ENCODE measurements around the gene TRIAP1.

TRIAP1 gene

DNA sequence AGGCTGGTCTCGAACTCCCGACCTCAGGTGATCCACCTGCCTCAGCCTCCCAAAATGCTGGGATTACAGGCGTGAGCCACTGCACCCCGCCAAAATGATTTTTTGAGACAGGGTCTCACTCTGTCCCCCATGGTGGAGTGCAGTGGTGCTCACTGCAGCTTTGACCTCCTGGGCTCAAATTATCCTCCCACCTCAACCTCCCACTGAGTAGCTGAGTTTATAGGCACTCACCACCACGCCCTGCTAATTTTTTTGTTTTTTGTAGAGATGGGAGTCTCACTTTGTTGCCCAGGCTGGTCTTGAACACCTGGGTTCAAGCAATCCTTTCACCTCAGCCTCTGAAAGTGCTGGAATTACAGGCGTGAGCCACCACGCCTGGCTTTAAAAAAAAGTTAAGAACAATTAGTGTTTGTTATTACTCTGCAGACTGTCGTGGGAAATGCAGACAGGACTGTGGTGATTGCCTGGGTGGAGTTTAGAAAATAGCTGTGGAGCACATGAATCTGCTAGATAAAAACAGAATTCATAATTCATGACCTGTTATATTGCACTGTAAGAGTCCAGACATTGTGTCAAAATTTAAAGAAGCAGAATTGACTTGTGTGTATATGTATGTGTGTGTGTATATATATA lies 17.5 kb downstream of the TRIAP1 start:
- DNase-seq (ENCODE audit: low read depth) = no peak

GRCh38 chr12:120425797-120426196 lies 20.4 kb downstream of the TRIAP1 start:
- no peak overlapping the region for H3K4me3 ChIP-seq (ENCODE audit: low read depth, low read length)
- no peak for DNase-seq (ENCODE audit: low read depth)
- no peak for TF ChIP-seq POLR2A (IDR thresholded peaks at IDR 0.05; ENCODE audit: extremely low read depth, insufficient read length)
- TF ChIP-seq MYC (IDR thresholded peaks at IDR 0.05; ENCODE audit: low read depth, low read length) = no peak
- TF ChIP-seq MAX (IDR thresholded peaks at IDR 0.05; ENCODE audit: low read depth, low read length) = no peak
- TF ChIP-seq, protein P1, sequence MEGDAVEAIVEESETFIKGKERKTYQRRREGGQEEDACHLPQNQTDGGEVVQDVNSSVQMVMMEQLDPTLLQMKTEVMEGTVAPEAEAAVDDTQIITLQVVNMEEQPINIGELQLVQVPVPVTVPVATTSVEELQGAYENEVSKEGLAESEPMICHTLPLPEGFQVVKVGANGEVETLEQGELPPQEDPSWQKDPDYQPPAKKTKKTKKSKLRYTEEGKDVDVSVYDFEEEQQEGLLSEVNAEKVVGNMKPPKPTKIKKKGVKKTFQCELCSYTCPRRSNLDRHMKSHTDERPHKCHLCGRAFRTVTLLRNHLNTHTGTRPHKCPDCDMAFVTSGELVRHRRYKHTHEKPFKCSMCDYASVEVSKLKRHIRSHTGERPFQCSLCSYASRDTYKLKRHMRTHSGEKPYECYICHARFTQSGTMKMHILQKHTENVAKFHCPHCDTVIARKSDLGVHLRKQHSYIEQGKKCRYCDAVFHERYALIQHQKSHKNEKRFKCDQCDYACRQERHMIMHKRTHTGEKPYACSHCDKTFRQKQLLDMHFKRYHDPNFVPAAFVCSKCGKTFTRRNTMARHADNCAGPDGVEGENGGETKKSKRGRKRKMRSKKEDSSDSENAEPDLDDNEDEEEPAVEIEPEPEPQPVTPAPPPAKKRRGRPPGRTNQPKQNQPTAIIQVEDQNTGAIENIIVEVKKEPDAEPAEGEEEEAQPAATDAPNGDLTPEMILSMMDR (IDR thresholded peaks at IDR 0.05; ENCODE audit: low read depth, low read length) = no peak

More for the DNA sequence above, 17.5 kb downstream of the TRIAP1 start:
- H3K4me3 ChIP-seq (ENCODE audit: low read depth, low read length) = no peak overlapping the region
- TF ChIP-seq MAX (IDR thresholded peaks at IDR 0.05; ENCODE audit: low read depth, low read length) (no peak), POLR2A (IDR thresholded peaks at IDR 0.05; ENCODE audit: extremely low read depth, insufficient read length) (no peak), MYC (IDR thresholded peaks at IDR 0.05; ENCODE audit: low read depth, low read length) (no peak)
- TF ChIP-seq, protein P1 (IDR thresholded peaks at IDR 0.05; ENCODE audit: low read depth, low read length) = no peak

GRCh38 chr12:120422892-120423456 lies 23.2 kb downstream of the TRIAP1 start:
- no peak for DNase-seq (ENCODE audit: low read depth)
- TF ChIP-seq POLR2A (IDR thresholded peaks at IDR 0.05; ENCODE audit: extremely low read depth, insufficient read length) (no peak), MYC (IDR thresholded peaks at IDR 0.05; ENCODE audit: low read depth, low read length) (no peak), MAX (IDR thresholded peaks at IDR 0.05; ENCODE audit: low read depth, low read length) (no peak)
- TF ChIP-seq, protein P1 (IDR thresholded peaks at IDR 0.05; ENCODE audit: low read depth, low read length) = no peak
- no peak overlapping the region for H3K4me3 ChIP-seq (ENCODE audit: low read depth, low read length)

- DNase-seq (ENCODE audit: low read depth) = peak; percentile 31
- H3K4me3 ChIP-seq (ENCODE audit: low read depth, low read length) = no peak overlapping the region
- TF ChIP-seq MYC (IDR thresholded peaks at IDR 0.05; ENCODE audit: low read depth, low read length) = no peak
- no peak for TF ChIP-seq POLR2A (IDR thresholded peaks at IDR 0.05; ENCODE audit: extremely low read depth, insufficient read length)
- TF ChIP-seq, protein P1 (IDR thresholded peaks at IDR 0.05; ENCODE audit: low read depth, low read length) = no peak
- TF ChIP-seq MAX (IDR thresholded peaks at IDR 0.05; ENCODE audit: low read depth, low read length) = no peak
Observed at GRCh38 chr12:120421701-120422100, 24.5 kb downstream of the TRIAP1 start.

- DNase-seq (ENCODE audit: low read depth) = no peak
- no peak overlapping the region for H3K4me3 ChIP-seq (ENCODE audit: low read depth, low read length)
- TF ChIP-seq MAX (IDR thresholded peaks at IDR 0.05; ENCODE audit: low read depth, low read length) (no peak), MYC (IDR thresholded peaks at IDR 0.05; ENCODE audit: low read depth, low read length) (no peak), POLR2A (IDR thresholded peaks at IDR 0.05; ENCODE audit: extremely low read depth, insufficient read length) (no peak)
- TF ChIP-seq, protein P1 (IDR thresholded peaks at IDR 0.05; ENCODE audit: low read depth, low read length) = no peak
Observed at GRCh38 chr12:120417917-120418580, 28.1 kb downstream of the TRIAP1 start.

Measured in NB4 (cell line).